HepG2 (cell line): ENCODE measurements around the gene SLC39A2.

ENCODE experiments used
- POGK ChIP-seq: sonication (generic); formaldehyde crosslinking; conservative IDR thresholded peaks from 2 replicates; pipeline ENCODE4 v1.8.0; 2022; ENCODE audit warnings: mild to moderate bottlenecking, moderate library complexity, missing genetic modification reagents
- ZNF883 ChIP-seq: sonication (generic); formaldehyde crosslinking; IDR thresholded peaks from 2 replicates; pipeline ENCODE4 v1.5.1; 2020; ENCODE audit warnings: mild to moderate bottlenecking, missing genetic modification reagents; ENCODE audit errors: not compliant biosample characterization

- TF ChIP-seq ZNF883 (CRISPR knock-in tag) (no peak), POGK (CRISPR knock-in tag) (no peak)
Observed at GRCh38 chr14:20970647-20970982, 28.5 kb upstream of the SLC39A2 start.
